GM23338 (cell line): ENCODE results near the gene OR8B8. TPM values are rescaled to one million over a fixed set of nuclear protein-coding genes. Genes with fewer than 3 reads are reported as not detected.

Experiments
- ATAC-seq: fragments of 200-7000 bp; cut with Tn5 transposase; 3 replicates; pipeline ENCODE4 v1.9.1; 2020
- DNase-seq: peaks from one replicate; pipeline ENCODE4 v3.0.0-alpha.2; 2015; ENCODE audit warnings: low spot score
- H2AFZ ChIP-seq: fragments of 200-600 bp; sonication (generic); 2 replicates; pipeline ENCODE4 v1.8.0; 2016; ENCODE audit warnings: antibody characterized with exemption, mild to moderate bottlenecking, moderate library complexity
- H3F3A ChIP-seq: fragments of 200-600 bp; sonication (generic); replicated peaks from 2 replicates; pipeline ENCODE4 v1.8.0; 2017; ENCODE audit warnings: antibody characterized with exemption, mixed run types, low read depth
- H3K27ac ChIP-seq: fragments of 200-600 bp; sonication (generic); 2 replicates; pipeline ENCODE4 v1.6.1; 2016; ENCODE audit warnings: low read depth
- H3K27me3 ChIP-seq: fragments of 200-600 bp; sonication (generic); 2 replicates; pipeline ENCODE4 v1.8.0; 2016; ENCODE audit warnings: mild to moderate bottlenecking, mixed run types, moderate library complexity; ENCODE audit not compliant: insufficient read depth
- H3K36me3 ChIP-seq: fragments of 200-600 bp; sonication (generic); 2 replicates; pipeline ENCODE4 v1.8.0; 2016; ENCODE audit warnings: mild to moderate bottlenecking; ENCODE audit not compliant: insufficient read depth
- H3K4me1 ChIP-seq: fragments of 200-600 bp; sonication (generic); 2 replicates; pipeline ENCODE4 v1.8.0; 2016; ENCODE audit warnings: mild to moderate bottlenecking, moderate library complexity; ENCODE audit not compliant: insufficient read depth
- H3K4me2 ChIP-seq: fragments of 200-600 bp; sonication (generic); 2 replicates; pipeline ENCODE4 v1.7.1; 2017; ENCODE audit warnings: mixed run types
- H3K4me3 ChIP-seq: fragments of 200-600 bp; sonication (generic); 2 replicates; pipeline ENCODE4 v1.6.1; 2016; ENCODE audit warnings: mixed run types
- H3K79me2 ChIP-seq: fragments of 200-600 bp; sonication (generic); replicated peaks from 2 replicates; pipeline ENCODE4 v1.8.0; 2017; ENCODE audit warnings: mild to moderate bottlenecking; ENCODE audit not compliant: insufficient read depth
- H3K9me2 ChIP-seq: fragments of 200-600 bp; sonication (generic); 2 replicates; pipeline ENCODE4 v1.8.0; 2017; ENCODE audit not compliant: insufficient read depth
- H4K20me1 ChIP-seq: fragments of 200-600 bp; sonication (generic); replicated peaks from 2 replicates; pipeline ENCODE4 v1.8.0; 2017; ENCODE audit warnings: mild to moderate bottlenecking; ENCODE audit not compliant: insufficient read depth
- H3K27ac Mint-ChIP-seq: 2 replicates; pipeline ENCODE4 v1.8.0; 2020; ENCODE audit warnings: inconsistent platforms, mild to moderate bottlenecking, moderate library complexity, mixed read lengths
- H3K27me3 Mint-ChIP-seq: 3 replicates; pipeline ENCODE4 v1.8.0; 2022; ENCODE audit warnings: low read depth, mild to moderate bottlenecking, moderate library complexity, mixed read lengths, inconsistent platforms; ENCODE audit not compliant: insufficient read depth, poor library complexity
- H3K36me3 Mint-ChIP-seq: 3 replicates; pipeline ENCODE4 v1.8.0; 2021; ENCODE audit warnings: low read depth, mild to moderate bottlenecking, inconsistent platforms, moderate library complexity, mixed read lengths
- H3K4me1 Mint-ChIP-seq: 3 replicates; pipeline ENCODE4 v1.8.0; 2020; ENCODE audit warnings: mild to moderate bottlenecking, inconsistent platforms, mixed read lengths
- H3K4me3 Mint-ChIP-seq: 3 replicates; pipeline ENCODE4 v1.8.0; 2021; ENCODE audit warnings: moderate library complexity, mild to moderate bottlenecking, inconsistent platforms, mixed read lengths
- H3K9me3 Mint-ChIP-seq: 3 replicates; pipeline ENCODE4 v1.8.0; 2020; ENCODE audit warnings: moderate library complexity, mild to moderate bottlenecking, inconsistent platforms, mixed read lengths
- CREB1 ChIP-seq: fragments of 250-450 bp; sonication (Bioruptor Pico); IDR thresholded peaks from 2 replicates; pipeline ENCODE4 v1.5.0; 2020; ENCODE audit warnings: low read depth, mild to moderate bottlenecking, moderate library complexity
- ETS1 ChIP-seq: IDR thresholded peaks from 2 replicates; pipeline ENCODE4 v1.6.1; 2016; ENCODE audit warnings: antibody characterized with exemption
- EZH2 ChIP-seq: fragments of 200-600 bp; sonication (generic); IDR thresholded peaks from one replicate; pipeline ENCODE4 v1.8.0; 2017; ENCODE audit warnings: antibody characterized with exemption, mild to moderate bottlenecking, low read depth; ENCODE audit not compliant: unreplicated experiment
- EZH2phosphoT487 ChIP-seq: fragments of 200-600 bp; sonication (generic); IDR thresholded peaks from one replicate; pipeline ENCODE4 v1.8.1; 2018; ENCODE audit warnings: antibody characterized with exemption; ENCODE audit not compliant: unreplicated experiment
- JUNB ChIP-seq: IDR thresholded peaks from one replicate; pipeline ENCODE4 v1.6.1; 2016; ENCODE audit warnings: antibody characterized with exemption; ENCODE audit not compliant: unreplicated experiment
- NANOG ChIP-seq: IDR thresholded peaks from 2 replicates; pipeline ENCODE4 v1.6.1; 2016; ENCODE audit warnings: antibody characterized with exemption, borderline replicate concordance
- POLR2AphosphoS5 ChIP-seq: IDR thresholded peaks from 2 replicates; pipeline ENCODE4 v1.6.1; 2016; ENCODE audit warnings: antibody characterized with exemption, low read depth
- REST ChIP-seq: IDR thresholded peaks from one replicate; pipeline ENCODE4 v1.6.1; 2018; ENCODE audit warnings: antibody characterized with exemption; ENCODE audit not compliant: unreplicated experiment
- STAT1 ChIP-seq: IDR thresholded peaks from one replicate; pipeline ENCODE4 v1.6.1; 2016; ENCODE audit warnings: antibody characterized with exemption; ENCODE audit not compliant: unreplicated experiment
- ZNF114 ChIP-seq: fragments of 250-450 bp; sonication (Bioruptor Pico); IDR thresholded peaks from 2 replicates; pipeline ENCODE4 v1.5.0; 2020; ENCODE audit warnings: mild to moderate bottlenecking, moderate library complexity
- ZNF331 ChIP-seq: fragments of 250-450 bp; sonication (Bioruptor Pico); IDR thresholded peaks from 2 replicates; pipeline ENCODE4 v1.5.0; 2020; ENCODE audit warnings: low read depth, mild to moderate bottlenecking, moderate library complexity
- ZNF462 ChIP-seq: fragments of 250-450 bp; sonication (Bioruptor Pico); IDR thresholded peaks from 2 replicates; pipeline ENCODE4 v1.5.0; 2020; ENCODE audit warnings: mild to moderate bottlenecking, moderate library complexity
- polyA plus RNA-seq: library from polyadenylated mRNA; unstranded; fragments of >200 nt; fragmentation: Nextera tagmentation; extraction: Ambion mirVana; gene quantifications from 2 replicates; pipeline ENCODE4 v1.2.1, GENCODE V29; 2016
- total RNA-seq: library from RNA; depleted of rRNA; stranded (reverse); fragments of >200 nt; shearing (Covaris generic); gene quantifications from 2 replicates; pipeline ENCODE4 v1.2.3, GENCODE V29; 2014

OR8B8 gene
- total and polyA plus RNA-seq, 2 experiments from 2014 or later, result not detected

GRCh38 chr11:124482362-124483147 lies 37.1 kb upstream of the OR8B8 start (continued):
- no peak for TF ChIP-seq POLR2AphosphoS5
- no peak for TF ChIP-seq REST
- no peak for TF ChIP-seq JUNB
- no peak for TF ChIP-seq EZH2
- TF ChIP-seq CREB1, result no peak
- TF ChIP-seq EZH2phosphoT487, result no peak
- TF ChIP-seq NANOG, result no peak

- Histone ChIP-seq H3K4me2 (peak overlapping the region; percentile 31), H3K27ac (peak overlapping the region; percentile 71), H3K36me3 (no peaks in the 10 kb centered on the region), H3K79me2 (no peaks in the 10 kb centered on the region), H3K4me1 (peaks cover 14% of the 10 kb centered on the region; the same call in 1 of the 2 replicates), H4K20me1 (no peaks in the 10 kb centered on the region), H3K27me3 (no peaks in the 10 kb centered on the region; the same call in 1 of the 2 replicates), H3K4me3 (peak overlapping the region; percentile 5; the same call in 1 of the 2 replicates), H3F3A (no peaks in the 10 kb centered on the region), H2AFZ (peak overlapping the region; percentile 95), H3K9me2 (peaks cover 2% of the 10 kb centered on the region)
- peak; percentile 65 for DNase-seq
- ATAC-seq, result peak; percentile 92
- no peaks in the 10 kb centered on the region for H3K9me3 Mint-ChIP-seq
- H3K4me1 Mint-ChIP-seq, result peaks cover 26% of the 10 kb centered on the region
- H3K27me3 Mint-ChIP-seq, result no peaks in the 10 kb centered on the region
- peak overlapping the region; percentile 48 for H3K4me3 Mint-ChIP-seq
- peak overlapping the region; percentile 87 for H3K27ac Mint-ChIP-seq
- no peaks in the 10 kb centered on the region for H3K36me3 Mint-ChIP-seq
- no peak for TF ChIP-seq EZH2phosphoT487
- TF ChIP-seq ZNF331 (CRISPR knock-in tag), result no peak
- no peak for TF ChIP-seq ETS1
- no peak for TF ChIP-seq STAT1
- no peak for TF ChIP-seq ZNF462 (CRISPR knock-in tag)
- TF ChIP-seq NANOG, result no peak
- TF ChIP-seq CREB1, result no peak
- TF ChIP-seq ZNF114 (CRISPR knock-in tag), result no peak
These were observed 36.1 kb upstream of the OR8B8 start for GRCh38 chr11:124481365-124482323.
